Stimulated activated CD8-positive, alpha-beta memory T cell treated with anti-CD3 and anti-CD28 coated beads, Interleukin-2, amount 100 ng/mL, for 1 hour (primary cell): ENCODE data around the gene ZFTA.
"Not testable (repeated sequence)": the region's sequence is repeated elsewhere in the genome, so short reads cannot be mapped to it uniquely, and the experiment has no call there.

ENCODE experiments used
- DNase-seq, 2 donors: peaks; one replicate each; pipeline ENCODE4 v3.0.0-alpha.2; 2020; ENCODE audit warnings: low read depth in 2 of 2

Gene ZFTA

DNA sequence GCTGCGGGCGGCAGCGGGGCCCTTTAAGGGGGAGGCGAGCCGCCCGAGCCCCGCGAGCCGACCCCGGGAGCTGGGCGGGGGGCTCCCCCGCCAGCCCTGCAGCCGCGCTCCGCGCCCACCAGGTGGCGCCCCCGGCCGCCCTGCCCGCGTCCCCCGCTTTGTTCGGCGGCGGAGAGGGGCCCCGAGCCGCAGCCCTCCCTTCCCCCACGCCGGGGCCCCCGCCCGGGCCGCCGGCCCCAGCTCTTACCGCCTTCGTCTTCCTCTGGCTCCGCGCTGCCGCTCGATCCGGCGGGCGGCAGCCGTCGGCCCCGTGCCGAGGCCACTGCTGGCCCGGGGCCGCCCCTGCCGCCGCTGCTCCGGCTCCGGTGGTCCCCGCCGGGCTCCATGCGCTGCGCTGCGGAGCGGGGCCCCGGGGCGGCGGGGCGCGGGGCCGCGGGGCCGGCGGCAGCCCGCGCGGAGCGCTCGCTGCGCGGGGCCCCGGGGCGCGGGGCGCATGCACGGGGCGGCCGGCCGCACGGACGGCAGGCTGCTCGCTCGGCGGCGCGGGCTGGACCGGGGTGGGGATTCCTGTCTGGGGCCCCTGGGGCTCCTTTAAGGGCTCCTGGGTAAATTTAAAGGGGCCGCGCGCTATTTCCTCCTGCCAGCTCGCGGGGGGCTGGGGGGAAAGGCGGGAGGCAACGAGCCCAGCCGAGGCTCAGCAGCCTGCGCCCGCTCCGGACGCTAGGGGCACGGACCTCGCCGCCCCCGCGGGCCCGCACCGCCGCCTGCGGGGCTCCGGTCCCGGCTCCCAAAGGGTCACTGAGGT is at the start of gene ZFTA:
ZFTA (minus strand) TSS at position 539 of the 805 bp plus-strand sequence; CDS start at position 386, 153 bp downstream.
- DNase-seq, result peak; percentile 25 to 40

- DNase-seq, result no peak
Observed at GRCh38 chr11:63817758-63818498, 49.4 kb upstream of the ZFTA start.

DNA sequence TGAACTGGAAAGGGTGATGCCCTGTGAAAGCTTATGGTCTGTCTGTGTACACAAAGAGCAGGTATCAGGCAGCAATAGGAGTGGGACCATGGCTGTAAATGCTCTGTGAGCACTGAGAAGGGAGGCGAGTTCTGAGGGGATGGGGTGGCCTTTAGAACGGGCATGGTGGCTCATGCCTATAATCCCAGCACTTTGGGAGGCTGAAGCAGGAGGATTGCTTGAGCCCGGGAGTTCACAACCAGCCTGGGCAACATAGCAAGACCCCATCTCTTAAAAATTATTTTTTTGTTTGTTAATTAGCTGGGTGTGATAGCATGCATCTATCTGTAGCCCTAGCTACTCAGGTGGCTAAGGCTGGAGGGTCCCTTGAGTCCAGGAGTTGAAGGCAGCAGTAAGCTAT is 48.2 kb upstream of the ZFTA start:
- no peak for DNase-seq

- no peak for DNase-seq
Observed at GRCh38 chr11:63816166-63816565, 47.6 kb upstream of the ZFTA start.

DNA sequence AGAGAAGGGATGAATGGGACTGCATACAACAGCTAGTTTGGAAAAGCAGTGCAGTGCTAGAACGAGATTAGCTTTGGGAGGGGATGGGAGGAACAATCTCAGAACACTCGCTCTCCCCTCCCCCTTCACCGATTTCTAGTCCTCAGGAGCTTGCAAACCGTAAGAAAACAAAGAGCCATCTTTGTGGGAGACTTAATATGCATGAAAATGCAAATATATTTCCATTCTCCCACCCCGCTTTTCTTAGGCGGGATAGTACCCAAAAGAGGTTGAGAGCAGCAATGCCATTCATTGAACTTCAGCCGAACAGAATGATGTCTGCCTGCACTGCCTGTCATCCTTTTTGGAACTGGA is 45.8 kb upstream of the ZFTA start:
- DNase-seq, result no peak

- DNase-seq, result no peak
Observed at GRCh38 chr11:63813563-63814382, 45.2 kb upstream of the ZFTA start.

DNA sequence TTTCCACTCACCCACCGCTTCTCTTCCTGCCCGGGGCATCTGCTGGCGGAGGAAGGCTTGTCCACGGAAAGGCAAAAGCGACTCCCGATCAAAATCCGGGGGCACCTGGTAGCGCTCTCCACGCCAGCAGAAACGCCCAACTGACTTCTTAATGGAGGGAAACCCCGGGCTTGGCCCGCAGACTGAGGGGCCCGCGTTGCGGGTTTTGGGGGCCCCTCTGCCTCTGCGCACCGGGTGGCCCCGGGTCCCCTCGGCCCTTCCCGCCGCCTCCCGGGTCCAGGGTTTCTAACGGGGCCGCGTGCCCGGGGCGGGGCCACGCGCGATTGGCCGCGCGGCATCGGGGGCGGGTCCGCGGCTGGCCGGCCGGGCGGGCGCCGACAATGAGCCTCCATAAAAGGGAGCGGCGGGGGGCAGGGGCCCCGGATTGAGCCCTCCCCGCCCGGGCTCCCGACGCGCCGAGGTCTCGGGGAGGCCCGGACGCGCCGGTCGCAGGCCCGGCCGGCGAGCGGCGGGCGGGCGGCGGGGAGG is 44.5 kb upstream of the ZFTA start, which contains the start of gene SPINDOC:
SPINDOC (plus strand) TSS at position 422 of the 528 bp plus-strand sequence. CDS start 231 bp downstream, outside the sequence.
- peak; percentile 37 to 53 for DNase-seq

- DNase-seq, result no peak
Observed at GRCh38 chr11:63811522-63811921, 42.9 kb upstream of the ZFTA start.

- DNase-seq, result not testable (repeated sequence)
Observed at GRCh38 chr11:63810383-63810782, 41.8 kb upstream of the ZFTA start.

DNA sequence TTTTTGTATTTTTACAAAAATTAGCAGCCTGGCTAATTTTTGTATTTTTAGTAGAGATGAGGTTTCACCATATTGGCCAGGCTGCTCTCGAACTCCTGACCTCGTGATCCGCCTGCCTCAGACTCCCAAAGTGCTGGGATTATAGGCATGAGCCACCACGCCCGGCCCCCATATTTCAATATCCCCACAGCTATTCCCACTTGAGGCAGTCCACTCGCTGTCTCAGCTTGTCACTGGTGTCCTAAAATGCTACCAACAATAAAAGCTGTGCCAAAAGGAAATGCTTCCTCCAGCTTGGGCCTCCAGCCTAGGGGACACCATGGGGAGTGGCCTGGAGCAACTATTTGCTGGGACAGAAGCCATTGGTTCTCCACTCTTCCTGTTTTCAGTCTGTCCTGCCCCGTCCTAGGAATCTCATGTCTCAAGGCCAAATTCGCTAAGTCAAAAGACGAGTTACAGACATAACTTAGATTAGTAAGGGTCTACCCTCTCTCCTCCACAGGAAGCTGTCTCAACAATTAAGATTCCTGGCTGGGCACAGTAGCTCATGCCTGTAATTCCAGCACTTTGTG is 37.4 kb upstream of the ZFTA start:
- no peak for DNase-seq

DNA sequence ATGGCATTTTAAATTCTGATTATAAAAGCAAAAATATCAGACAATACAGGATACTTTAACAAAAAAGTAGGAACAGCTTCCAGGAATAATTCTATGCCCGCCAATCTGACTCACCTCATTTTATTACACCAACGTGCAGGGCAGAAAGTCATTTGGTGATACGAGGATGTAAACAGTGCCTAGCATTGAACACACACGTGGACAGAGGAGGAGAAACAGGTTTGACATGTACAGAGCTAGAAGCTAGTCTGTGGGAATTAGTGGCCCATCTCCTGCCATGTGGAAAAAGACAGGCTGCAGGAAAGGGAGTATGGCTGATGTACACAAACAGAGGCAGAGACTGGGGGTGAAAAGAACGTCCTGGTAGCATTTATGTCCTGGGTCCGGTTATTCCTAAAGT is 35.7 kb upstream of the ZFTA start:
- DNase-seq, result no peak

DNA sequence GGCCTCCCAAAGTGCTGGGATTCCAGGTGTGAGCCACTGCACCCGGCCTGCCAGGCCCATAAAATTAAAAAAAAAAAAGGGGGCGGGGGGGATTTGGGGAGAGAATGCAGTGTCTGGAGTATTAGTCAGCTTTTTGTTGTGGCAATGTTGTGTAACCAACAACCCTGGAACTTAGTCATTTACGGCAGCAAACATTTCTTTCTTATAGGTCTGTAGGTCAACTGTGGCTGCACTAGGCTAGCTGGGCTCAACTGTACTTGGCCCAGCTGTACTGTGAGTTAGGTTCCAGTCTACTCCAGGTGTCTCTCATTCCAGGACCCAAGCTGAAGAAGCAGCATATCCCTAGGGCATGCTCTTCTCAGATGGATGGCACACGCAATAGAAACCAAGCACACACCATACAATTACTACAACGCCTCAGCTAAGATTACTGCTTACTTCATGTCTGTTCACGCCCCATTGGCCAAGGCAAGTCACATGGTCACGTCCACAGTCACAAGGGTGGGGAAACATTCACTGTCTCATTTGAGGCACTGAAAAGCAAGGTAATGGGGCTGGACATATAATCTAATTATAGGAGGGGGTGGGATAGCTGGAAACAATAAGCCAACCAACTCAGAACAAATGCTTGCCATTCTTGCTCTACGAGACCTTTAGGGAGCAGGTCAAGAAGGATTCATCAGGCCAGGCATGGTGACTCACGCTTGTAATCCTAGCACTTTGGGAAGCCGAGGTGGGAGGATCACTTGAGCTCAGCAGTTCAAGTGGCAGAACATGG is 34.3 kb upstream of the ZFTA start:
- DNase-seq, result no peak

DNA sequence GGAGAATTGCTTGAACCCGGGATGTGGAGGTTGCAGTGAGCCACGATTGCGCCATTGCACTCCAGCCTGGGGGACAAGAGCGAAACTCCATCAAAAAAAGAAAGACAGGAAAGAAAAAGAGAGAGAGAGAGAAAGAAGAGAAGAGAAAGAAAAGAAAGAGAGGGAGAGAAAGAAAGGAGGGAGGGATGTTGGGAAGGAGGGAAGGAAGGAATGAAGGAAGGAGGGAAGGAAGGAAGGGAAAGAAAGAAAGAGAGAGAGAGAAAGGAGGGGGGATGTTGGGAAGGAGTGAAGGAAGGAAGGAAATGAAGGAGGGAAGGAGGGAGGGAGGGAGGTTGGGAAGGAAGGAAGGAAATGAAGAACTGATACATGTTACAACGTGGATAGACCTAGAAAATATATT is 32.3 kb upstream of the ZFTA start:
- DNase-seq, result no peak

DNA sequence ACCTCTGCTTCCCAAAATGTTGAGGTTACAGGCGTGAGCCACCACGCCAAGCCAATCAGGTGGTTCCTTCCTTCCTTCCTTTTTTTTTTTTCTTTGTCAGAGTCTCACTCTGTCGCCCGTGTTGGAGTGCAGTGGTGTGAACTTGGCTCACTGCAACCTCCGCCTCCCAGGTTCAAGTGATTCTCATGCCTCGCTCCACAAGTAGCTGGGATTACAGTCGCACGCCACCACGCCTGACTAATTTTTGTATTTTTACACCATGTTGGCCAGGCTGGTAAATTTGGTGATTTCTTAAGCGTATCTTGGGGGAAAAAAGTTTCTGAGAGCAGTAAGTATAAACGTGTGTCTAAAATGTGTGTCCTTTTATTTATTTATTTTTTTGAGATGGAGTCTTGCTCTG is 26.5 kb upstream of the ZFTA start:
- no peak for DNase-seq

DNA sequence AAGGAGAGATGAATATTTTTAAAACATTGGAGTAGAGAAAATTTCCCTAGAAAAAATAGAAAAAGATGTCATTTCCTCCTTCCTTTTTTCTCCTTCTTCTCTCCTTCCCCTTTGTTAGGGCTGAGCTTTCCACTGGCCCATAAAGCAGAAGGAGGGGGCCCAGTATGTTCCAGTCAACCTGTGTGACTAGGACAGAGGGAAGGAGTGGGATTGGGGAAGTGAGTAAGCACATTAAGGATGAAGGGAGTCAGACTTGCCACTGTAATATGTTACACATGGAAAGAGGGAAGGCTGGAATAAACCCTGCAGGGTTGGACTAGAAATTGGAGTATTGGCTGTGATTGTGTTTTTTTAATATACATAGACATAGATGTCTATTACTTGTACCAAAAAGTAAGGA is 24.6 kb upstream of the ZFTA start:
- no peak for DNase-seq

DNA sequence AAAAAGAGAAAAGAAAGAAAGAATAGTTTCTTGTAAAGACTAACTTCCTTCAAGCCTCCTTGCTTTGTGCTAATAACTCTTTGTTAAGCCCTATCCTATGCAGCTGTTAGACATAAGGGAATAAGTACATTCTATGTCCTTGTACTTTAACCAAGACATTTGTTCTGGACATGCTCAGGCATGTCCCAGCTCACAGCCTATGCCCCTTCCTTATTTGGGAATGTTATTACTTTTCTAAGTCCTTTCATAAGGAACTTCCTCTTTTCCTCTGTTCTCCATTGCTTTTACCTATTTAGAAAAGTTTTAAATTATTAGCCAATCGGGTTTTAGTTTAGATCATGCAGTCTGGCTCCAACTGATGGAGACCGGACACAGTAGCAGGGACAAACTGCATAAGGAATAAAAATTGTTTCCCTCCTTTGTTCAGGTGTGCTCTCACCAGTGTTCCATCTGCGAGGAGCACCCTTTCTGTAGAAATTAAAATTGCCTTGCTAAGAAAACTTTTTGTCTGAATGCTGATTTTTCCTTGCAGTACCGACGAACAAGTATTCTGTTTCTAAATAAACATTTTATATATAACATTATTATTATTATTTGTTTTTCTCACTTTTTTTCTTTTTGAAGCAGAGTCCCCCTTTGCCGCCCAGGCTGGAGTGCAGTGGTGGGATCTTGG is 23.1 kb upstream of the ZFTA start:
- DNase-seq, result no peak

DNA sequence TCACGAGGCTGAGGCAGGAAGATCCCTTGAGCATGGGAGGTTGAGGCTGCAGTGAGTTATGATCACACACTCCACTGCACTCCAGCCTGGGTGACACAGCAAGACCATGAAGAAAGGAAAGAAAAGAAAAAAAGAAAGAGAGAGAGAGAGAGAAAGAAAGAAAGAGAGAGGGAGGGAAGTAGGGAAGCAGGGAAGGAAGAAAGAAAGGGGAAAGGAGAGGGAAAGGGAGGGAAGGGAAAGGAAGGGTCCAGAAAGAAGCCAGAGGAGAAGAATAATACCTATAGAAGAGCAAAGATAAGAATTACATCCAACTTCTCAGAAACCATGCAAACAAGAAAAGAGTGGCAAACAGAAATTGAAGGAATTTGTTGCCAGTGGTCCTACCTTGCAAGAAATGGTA is 17.2 kb upstream of the ZFTA start:
- DNase-seq, result no peak

DNA sequence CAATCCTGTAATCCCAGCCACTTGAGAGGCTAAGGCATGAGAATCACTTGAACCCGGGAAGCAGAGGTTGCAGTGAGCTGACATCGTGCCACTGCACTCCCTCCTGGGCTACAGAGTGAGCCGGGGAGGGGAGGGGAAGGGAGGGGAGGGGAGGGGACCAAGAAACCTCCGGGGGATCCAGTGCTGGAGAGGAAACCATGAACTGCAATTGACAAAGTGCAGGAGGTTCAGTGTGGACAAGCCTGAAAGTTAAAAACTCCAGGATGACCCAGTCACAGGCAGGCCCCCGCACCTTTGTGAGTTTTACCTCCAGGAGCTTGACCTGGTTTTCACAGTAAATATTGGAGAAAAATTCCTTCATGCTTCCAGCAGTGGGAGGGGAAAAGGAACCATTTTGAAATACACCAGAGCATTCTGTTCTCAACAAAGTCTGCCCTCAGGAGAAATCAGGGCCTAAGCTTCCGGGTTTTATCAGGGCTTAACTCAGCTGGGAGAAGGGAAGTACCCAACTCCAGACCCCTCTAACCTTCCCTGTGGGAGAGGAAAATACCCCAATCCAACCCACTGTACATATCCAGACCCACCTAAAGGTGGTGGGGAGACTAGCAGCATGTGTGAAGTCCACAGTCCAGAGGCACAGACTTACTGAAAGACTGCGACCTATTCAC is 15.5 kb upstream of the ZFTA start:
- DNase-seq, result no peak

- DNase-seq, result no peak
Observed at GRCh38 chr11:63782749-63783148, 14.2 kb upstream of the ZFTA start.

DNA sequence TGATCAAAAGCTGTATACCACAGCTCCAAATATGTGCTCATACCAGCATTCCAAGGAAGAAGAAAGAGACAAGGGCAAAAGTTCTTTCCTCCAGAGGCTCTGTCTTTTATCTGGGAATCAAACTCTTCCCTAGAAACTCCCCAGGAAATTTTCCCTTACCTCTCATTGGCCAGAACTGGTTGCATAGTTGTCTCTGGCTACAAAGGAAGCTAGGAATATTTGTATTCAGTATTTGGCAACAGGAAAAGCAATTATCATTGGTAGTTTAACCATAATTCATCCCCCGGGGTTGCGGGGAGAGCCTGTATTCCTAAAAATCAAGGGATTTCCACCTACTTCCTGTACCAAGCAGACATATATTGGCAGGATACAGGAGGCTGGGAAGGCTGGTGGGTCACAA is 10.5 kb upstream of the ZFTA start:
- DNase-seq, result no peak
